Upper lobe of left lung (tissue), 4 donors: Measurements from ENCODE around the gene INSM1.

ENCODE experiments used
- CTCF ChIP-seq, 6 experiments: fragments of 450-650 bp in 4 of 6; fragments of 200-600 bp in 2 of 6; sonication (generic) in 2 of 6; IDR thresholded peaks; one replicate each; pipeline ENCODE4 v1.5.1; 2016 to 2019; ENCODE audit warnings: antibody characterized with exemption in 6 of 6
- EP300 ChIP-seq, 4 donors: sonication (generic); formaldehyde crosslinking; IDR thresholded peaks; one replicate each; pipeline ENCODE4 v1.5.1; 2017; ENCODE audit warnings: antibody characterized with exemption in 4 of 4, control low read depth in 2 of 4
- POLR2A ChIP-seq, 4 donors: fragments of 450-650 bp; IDR thresholded peaks; one replicate each; pipeline ENCODE4 v1.5.1; 2016 to 2017; ENCODE audit warnings: antibody characterized with exemption in 4 of 4, mild to moderate bottlenecking in 2 of 4
- POLR2AphosphoS5 ChIP-seq, 2 donors: sonication (generic); formaldehyde crosslinking; IDR thresholded peaks; one replicate each; pipeline ENCODE4 v1.5.1; 2017; ENCODE audit warnings: antibody characterized with exemption in 2 of 2

GRCh38 chr20:20391115-20391514 is 23.2 kb downstream of the INSM1 start:
- TF ChIP-seq POLR2A (IDR thresholded peaks at IDR 0.05) (no peak), POLR2AphosphoS5 (IDR thresholded peaks at IDR 0.05) (no peak), CTCF (IDR thresholded peaks at IDR 0.05) (no peak), EP300 (IDR thresholded peaks at IDR 0.05) (no peak)
